ENCODE data around the gene TNIK.

DNA sequence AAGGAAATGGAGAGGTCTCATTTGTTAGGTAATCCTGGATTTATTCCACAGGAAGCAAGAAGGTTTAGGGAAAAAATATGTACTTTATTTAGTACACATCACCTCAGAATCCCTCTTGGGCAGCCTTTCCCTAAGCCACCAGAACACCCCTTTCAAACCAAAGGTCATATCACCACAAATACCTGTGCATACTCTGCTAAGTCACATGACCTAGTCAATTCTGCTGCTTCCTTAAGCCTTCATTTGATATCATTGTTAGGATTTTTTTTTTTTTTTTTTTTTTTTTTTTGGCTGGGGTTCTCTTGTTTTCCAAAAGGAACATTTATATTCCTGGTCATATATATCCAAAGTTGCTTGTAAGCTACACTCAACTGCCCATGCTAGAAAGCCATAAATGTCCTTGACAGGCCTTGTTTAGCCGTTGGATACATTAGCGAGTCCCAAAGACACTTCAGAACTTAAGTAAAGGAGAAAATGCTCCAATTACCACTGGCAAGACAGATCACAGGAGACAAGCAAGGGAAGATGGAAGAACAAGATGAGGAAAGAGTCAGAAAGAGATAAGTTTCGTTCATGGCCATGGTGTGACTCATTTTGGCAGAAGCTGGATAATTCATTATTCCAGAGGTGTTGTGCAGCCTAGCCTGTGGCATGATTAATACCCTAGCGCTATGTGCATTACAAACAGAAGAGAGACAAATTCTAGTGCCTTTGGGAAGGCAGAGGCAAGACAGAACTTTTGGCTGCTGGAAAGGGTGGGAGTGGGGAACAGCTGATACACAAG is 278.1 kb downstream of the TNIK start:
- TF ChIP-seq EP300 (IDR thresholded peaks at IDR 0.05; ENCODE audit: low read depth in 2 of 2, low read length in 2 of 2): no peak
- TF ChIP-seq EP300 (CRISPR knock-in tag; IDR thresholded peaks at IDR 0.05; ENCODE audit: borderline replicate concordance): no peak
- TF ChIP-seq, protein P1, sequence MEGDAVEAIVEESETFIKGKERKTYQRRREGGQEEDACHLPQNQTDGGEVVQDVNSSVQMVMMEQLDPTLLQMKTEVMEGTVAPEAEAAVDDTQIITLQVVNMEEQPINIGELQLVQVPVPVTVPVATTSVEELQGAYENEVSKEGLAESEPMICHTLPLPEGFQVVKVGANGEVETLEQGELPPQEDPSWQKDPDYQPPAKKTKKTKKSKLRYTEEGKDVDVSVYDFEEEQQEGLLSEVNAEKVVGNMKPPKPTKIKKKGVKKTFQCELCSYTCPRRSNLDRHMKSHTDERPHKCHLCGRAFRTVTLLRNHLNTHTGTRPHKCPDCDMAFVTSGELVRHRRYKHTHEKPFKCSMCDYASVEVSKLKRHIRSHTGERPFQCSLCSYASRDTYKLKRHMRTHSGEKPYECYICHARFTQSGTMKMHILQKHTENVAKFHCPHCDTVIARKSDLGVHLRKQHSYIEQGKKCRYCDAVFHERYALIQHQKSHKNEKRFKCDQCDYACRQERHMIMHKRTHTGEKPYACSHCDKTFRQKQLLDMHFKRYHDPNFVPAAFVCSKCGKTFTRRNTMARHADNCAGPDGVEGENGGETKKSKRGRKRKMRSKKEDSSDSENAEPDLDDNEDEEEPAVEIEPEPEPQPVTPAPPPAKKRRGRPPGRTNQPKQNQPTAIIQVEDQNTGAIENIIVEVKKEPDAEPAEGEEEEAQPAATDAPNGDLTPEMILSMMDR (CRISPR knock-in tag; IDR thresholded peaks at IDR 0.05): no peak
- TF ChIP-seq ZNF644 (CRISPR knock-in tag; IDR thresholded peaks at IDR 0.05; ENCODE audit: low read depth): no peak
- TF ChIP-seq POLR2A (IDR thresholded peaks at IDR 0.05; ENCODE audit: insufficient read depth in 1 of 2, low read depth in 2 of 2, low read length in 2 of 2): no peak
- TF ChIP-seq TBP (CRISPR knock-in tag; IDR thresholded peaks at IDR 0.05): no peak
- TF ChIP-seq KLF9 (CRISPR knock-in tag; IDR thresholded peaks at IDR 0.05; ENCODE audit: low read depth): no peak
- TF ChIP-seq NR2F6 (IDR thresholded peaks at IDR 0.05): no peak
- TF ChIP-seq NR2F6 (CRISPR knock-in tag; IDR thresholded peaks at IDR 0.05): no peak
- TF ChIP-seq, protein P2, sequence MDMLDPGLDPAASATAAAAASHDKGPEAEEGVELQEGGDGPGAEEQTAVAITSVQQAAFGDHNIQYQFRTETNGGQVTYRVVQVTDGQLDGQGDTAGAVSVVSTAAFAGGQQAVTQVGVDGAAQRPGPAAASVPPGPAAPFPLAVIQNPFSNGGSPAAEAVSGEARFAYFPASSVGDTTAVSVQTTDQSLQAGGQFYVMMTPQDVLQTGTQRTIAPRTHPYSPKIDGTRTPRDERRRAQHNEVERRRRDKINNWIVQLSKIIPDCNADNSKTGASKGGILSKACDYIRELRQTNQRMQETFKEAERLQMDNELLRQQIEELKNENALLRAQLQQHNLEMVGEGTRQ (IDR thresholded peaks at IDR 0.05; ENCODE audit: low read depth, low read length): no peak
- TF ChIP-seq, protein P2 (CRISPR knock-in tag; IDR thresholded peaks at IDR 0.05; ENCODE audit: borderline replicate concordance): no peak
- no peak for TF ChIP-seq ZNF775 (CRISPR knock-in tag; IDR thresholded peaks at IDR 0.05; ENCODE audit: borderline replicate concordance)
- TF ChIP-seq MYNN (CRISPR knock-in tag; IDR thresholded peaks at IDR 0.05; ENCODE audit: low read depth): no peak

All from HepG2 (cell line).